Ecto neural progenitor cell (in vitro differentiated cells): ENCODE results near the gene C1orf21.
"Not testable (repeated sequence)": the region's sequence is repeated elsewhere in the genome, so short reads cannot be mapped to it uniquely, and the experiment has no call there.

ENCODE experiments used
- DNase-seq: peaks from one replicate; pipeline ENCODE4 v3.0.0-alpha.2; 2018; ENCODE audit warnings: low spot score

The C1orf21 gene

GRCh38 chr1:184386312-184387068 lies at the start of gene C1orf21:
C1orf21 (plus strand) TSS chr1:184387029; CDS start chr1:184477510, 90,481 bp downstream.
- peak; percentile 92 for DNase-seq

GRCh38 chr1:184337865-184338264 lies 49.0 kb upstream of the C1orf21 start:
- not testable (repeated sequence) for DNase-seq

GRCh38 chr1:184340984-184341383 lies 45.8 kb upstream of the C1orf21 start:
- no peak for DNase-seq

- no peak for DNase-seq
These were observed 36.3 kb upstream of the C1orf21 start for GRCh38 chr1:184350573-184350972.

GRCh38 chr1:184351416-184351975 lies 35.3 kb upstream of the C1orf21 start:
- no peak for DNase-seq

- no peak for DNase-seq
These were observed 34.1 kb upstream of the C1orf21 start for GRCh38 chr1:184352776-184353175.

- no peak for DNase-seq
These were observed 32.1 kb upstream of the C1orf21 start for GRCh38 chr1:184354719-184355118.

GRCh38 chr1:184356891-184357290 lies 29.9 kb upstream of the C1orf21 start:
- no peak for DNase-seq

- DNase-seq: no peak
These were observed 28.6 kb upstream of the C1orf21 start for GRCh38 chr1:184358256-184358655.

- no peak for DNase-seq
These were observed 26.9 kb upstream of the C1orf21 start for GRCh38 chr1:184359909-184360308.

- DNase-seq: no peak
These were observed 24.0 kb upstream of the C1orf21 start for GRCh38 chr1:184362876-184363275.

GRCh38 chr1:184365699-184366098 lies 21.1 kb upstream of the C1orf21 start:
- DNase-seq: no peak

GRCh38 chr1:184366997-184367396 lies 19.8 kb upstream of the C1orf21 start:
- DNase-seq: no peak

- DNase-seq: no peak
These were observed 19.3 kb upstream of the C1orf21 start for GRCh38 chr1:184367427-184368038.

GRCh38 chr1:184368354-184368753 lies 18.5 kb upstream of the C1orf21 start:
- no peak for DNase-seq

- no peak for DNase-seq
These were observed 16.0 kb upstream of the C1orf21 start for GRCh38 chr1:184370850-184371249.

GRCh38 chr1:184373155-184373554 lies 13.7 kb upstream of the C1orf21 start:
- no peak for DNase-seq

- DNase-seq: no peak
These were observed 10.5 kb upstream of the C1orf21 start for GRCh38 chr1:184376369-184376768.

GRCh38 chr1:184379111-184379752 lies 7.6 kb upstream of the C1orf21 start:
- DNase-seq: no peak

GRCh38 chr1:184380468-184380867 lies 6.4 kb upstream of the C1orf21 start:
- no peak for DNase-seq

GRCh38 chr1:184383772-184384323 lies 3.0 kb upstream of the C1orf21 start:
- DNase-seq: no peak

GRCh38 chr1:184385865-184386311 lies 941 bp upstream of the C1orf21 start:
- peak; percentile 57 for DNase-seq
